HEK293T (cell line): ENCODE data around the gene XKR7.

Experiments
- FOXK2 ChIP-seq: fragments of 450-650 bp; IDR thresholded peaks from 2 replicates; pipeline ENCODE4 v1.6.1; 2016; ENCODE audit warnings: mild to moderate bottlenecking
- HDGF ChIP-seq: fragments of 450-650 bp; IDR thresholded peaks from 2 replicates; pipeline ENCODE4 v1.6.1; 2017; ENCODE audit warnings: antibody characterized with exemption, borderline replicate concordance
- NFRKB ChIP-seq: fragments of 450-650 bp; IDR thresholded peaks from 2 replicates; pipeline ENCODE4 v1.6.1; 2016; ENCODE audit warnings: mild to moderate bottlenecking, moderate library complexity
- SP1 ChIP-seq: fragments of 450-650 bp; IDR thresholded peaks from 2 replicates; pipeline ENCODE4 v1.6.1; 2017
- TARDBP ChIP-seq: fragments of 450-650 bp; IDR thresholded peaks from 2 replicates; pipeline ENCODE4 v1.6.1; 2016

DNA sequence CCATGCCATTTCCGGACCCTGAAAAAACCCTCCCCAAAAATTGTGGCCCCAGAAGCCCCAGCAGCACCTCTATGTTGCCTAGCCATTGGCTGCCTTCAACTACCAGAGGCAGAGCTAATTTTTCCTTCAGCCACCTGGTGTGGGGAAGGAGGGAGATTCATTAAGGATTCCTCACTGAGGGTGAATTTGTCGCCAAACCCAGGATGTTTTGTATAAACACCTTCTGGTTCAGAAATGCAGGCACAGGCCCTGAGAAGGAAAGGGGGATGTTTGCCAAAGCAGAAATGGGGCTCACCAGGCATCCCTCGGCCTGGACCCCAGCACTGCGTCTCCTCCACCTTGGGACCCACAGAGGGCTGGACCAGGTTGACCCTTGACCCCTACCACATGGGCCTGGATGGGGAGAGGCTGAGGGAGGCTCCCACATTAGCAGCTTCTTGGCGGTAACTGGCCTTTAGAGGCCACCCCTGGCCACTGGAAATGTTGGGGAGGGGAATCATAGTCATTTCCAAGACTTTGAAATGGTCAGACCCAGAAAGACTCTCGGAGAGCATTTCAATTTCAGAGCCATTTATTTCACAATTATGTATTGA, 14.3 kb upstream of the XKR7 start:
- TF ChIP-seq SP1 = no peak
- no peak for TF ChIP-seq FOXK2
- no peak for TF ChIP-seq HDGF
- no peak for TF ChIP-seq NFRKB
- TF ChIP-seq TARDBP = no peak
